ENCODE measurements around the gene RRN3.
"Not testable (repeated sequence)": the region's sequence is repeated elsewhere in the genome, so short reads cannot be mapped to it uniquely, and the experiment has no call there.

The RRN3 gene

DNA sequence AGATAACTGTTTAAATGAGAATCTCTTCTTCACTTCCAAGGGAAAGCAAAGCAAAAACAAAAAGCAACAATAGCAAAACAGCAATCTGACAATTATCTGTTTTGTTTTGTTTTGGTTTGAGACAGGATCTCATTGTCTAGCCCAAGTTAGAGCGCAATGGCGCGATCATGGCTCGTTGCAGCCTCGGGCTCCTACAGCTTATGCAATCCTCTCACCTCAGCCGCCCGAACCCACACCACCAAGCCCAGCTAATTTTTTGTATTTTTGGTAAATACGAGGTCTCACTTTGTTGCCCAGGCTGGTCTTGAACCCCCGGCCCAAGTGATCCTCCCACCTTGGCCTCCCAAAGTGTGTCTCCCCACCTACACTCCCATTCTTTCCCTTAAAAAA, 2.5 kb upstream of the RRN3 start:
- DNase-seq: not testable (repeated sequence)

DNA sequence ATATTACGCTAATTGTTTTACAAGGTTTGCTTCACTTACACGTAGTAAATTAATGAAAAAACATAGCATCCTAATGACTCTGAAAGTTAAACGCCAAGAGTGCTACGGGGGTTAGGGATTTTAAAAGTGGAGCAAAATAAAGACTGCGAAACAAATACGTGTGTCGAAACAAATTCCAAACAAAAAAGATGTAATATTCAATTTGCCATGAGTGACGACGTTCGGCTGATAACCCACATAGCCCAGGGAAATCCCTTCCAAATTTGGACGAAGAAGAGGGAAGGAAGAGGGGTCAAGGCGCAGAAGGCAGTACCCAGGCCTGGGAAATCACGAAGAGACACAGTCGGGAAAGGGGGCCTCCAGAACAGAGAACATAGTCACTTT, 509 bp downstream of the RRN3 start:
- not testable (repeated sequence) for DNase-seq

DNA sequence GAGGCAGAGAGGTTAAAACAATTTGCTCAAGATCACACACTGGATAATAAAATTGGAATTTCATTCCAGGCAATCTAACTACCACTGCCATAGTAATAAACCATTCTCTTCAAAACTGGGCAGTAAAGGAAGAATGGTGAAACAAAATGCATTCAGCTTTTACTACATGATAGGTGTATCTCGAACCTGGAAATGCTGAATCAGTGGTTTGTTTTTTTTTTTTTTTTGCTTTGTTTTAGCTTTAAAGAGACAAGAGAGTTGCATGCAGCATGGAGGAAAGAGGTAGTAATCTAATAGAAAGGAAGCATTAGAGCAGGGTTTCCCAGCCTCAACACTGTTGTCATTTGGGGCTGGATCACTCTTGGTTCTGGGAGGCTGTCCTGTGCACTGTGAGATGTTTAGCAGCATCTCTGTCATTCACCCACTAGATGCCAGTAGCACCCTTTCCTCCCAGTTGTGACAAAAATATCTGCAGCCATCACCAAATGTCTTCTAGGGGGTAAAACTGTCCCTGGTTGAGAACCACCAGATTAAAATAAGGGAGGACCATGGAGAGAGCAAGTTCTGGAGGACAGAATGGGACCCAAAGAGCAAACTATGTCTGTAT, 3.3 kb downstream of the RRN3 start:
- not testable (repeated sequence) for DNase-seq

DNA sequence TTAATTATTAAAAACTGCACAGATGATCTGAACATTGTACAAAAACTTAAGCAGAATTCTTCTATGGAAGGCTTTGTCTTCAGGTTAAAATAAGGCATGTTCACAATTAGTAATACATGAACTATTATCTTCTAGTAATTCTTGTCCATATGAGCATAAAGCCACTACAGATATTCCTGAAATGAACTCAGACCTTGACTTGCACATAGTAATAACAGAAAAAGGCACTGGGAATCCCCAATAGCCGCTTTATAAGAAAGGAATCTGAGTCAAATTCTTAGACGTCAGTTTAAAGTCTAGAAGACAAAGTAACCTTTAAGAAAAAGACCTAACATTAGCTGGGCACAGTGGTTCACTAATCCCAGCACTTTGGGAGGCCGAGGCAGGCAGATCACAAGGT, 11.3 kb downstream of the RRN3 start:
- not testable (repeated sequence) for DNase-seq

DNA sequence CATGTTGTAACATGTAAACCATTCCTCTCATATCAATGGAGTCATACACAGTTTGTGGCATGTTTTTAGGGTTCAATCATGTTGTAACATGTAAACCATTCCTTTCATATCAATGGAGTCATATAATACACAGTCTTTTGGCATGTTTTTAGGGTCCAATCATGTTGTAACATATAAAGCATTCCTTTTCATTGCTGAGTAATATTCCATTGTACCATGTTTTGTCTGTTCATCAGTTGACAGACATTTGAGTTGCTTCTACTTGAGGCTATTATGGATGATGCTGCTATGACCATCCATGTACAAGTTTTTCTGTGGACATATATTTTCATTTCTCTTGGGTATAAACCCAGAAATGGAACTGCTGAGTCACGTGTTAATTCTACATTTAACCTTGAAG, 13.2 kb downstream of the RRN3 start:
- not testable (repeated sequence) for DNase-seq

DNA sequence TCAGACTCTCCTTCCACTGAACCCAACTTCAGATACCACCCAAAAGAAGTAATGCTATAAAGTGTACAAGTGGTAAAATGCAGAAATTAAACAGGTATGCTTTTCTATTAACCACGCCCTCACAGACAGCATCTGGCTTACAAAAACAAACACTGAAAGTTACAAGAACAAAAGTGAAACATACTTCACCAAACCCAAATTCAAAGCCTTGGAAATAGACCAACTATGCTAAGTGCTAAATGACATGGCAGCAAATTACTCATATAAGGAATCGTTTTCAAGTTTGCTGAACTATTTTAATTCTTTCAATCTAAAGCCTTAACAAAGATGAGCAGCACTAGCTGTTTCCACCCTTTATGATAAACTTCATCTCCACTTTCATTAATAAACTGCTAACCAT, 17.9 kb downstream of the RRN3 start:
- DNase-seq: not testable (repeated sequence)

- no peak for DNase-seq
Measured at GRCh38 chr16:15073101-15073500, 21.0 kb downstream of the RRN3 start.

DNA sequence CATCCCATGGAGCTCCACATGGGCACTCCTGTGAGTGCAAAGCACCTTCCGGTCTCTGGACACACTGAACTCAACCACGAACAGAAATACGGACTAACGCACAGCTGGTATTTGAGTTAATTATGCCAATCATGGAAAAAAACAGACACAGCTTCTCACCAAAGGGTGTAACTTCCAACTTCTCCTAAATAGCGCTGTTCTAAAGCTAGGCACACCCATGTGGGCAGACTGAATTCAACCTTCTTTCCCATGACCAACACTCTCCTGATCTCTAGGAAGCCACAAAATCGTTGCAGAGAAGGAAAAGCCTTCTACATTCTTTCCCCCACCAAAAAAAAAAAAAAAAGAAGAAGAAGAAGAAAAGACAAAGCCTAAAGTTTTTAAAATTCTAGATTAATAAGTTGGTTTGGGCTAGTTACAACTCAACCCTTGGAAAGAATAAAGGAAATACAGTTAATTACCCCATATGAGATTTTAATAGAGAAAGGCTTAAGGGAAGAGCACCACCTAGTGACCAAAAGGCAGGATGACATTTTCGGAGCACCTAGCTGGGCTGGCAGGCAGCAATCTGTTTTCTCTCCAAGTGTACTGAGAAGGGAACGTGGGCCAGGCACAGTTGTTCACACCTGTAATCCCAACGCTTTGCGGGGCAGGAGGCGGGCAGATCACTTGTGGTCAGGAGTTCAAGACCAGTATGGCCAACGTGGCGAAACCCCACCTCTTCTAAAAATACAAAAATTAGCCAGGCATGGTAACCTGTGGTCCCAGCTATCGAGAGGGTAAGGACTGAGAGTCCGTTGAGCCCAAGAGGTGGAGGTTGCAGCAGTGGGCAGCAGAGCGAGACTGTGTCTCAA, 21.9 kb downstream of the RRN3 start:
- not testable (repeated sequence) for DNase-seq

- not testable (repeated sequence) for DNase-seq
Measured at GRCh38 chr16:15071013-15071412, 23.1 kb downstream of the RRN3 start.

DNA sequence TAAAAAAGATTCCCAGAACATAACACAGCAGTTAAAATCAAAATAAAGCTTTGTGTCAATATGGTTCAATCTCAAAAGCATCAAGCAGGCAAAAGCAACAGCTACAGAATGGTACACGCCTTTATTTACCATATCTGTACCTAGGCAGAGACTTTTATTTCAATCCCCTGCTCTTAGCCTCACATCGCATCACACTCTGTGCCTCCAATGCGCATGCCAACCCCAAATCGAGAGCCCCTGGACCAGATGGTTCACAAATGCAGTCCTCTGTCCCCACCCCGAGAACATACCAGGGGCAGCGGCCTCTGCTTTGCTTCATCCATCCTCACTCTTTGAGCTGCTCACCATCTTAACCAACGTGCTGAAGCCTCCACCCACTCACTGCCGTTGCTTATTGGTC, 27.4 kb downstream of the RRN3 start:
- DNase-seq: not testable (repeated sequence)

- not testable (repeated sequence) for DNase-seq
Measured at GRCh38 chr16:15065961-15066360, 28.1 kb downstream of the RRN3 start.

DNA sequence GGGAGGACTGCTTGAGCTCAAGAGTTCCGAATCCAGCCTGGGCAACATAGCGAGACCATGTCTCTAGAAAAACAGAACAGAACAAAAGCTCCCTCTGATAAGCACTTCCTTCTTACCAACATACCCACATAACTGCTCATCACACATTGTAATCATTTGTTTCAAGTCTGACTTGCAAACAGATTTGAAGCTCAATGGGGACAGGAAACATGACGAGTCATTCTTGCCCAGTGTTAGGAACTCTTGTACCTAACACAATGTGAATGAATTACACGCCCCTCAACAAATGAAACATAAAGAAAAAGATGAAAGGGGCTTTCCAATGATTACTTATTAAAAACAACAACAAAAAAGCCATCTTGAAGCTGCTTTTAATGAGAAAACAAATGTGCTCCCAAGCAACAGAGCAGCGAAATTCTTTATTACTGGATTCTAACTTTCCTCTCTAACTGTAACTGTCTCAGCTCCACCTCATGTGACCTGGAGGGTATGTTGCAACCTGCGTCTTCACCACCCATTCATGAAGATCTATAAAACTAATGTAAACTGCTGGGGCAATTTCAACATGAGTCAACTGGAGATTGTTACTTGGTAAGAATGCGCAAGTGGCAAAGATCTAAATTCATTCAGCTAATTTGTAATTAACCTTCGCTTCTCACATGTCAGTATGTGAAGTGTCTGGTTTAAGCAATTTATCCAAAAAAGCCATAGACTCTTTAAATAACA, 31.8 kb downstream of the RRN3 start:
- DNase-seq: not testable (repeated sequence)

- DNase-seq: no peak
Measured at GRCh38 chr16:15059324-15059723, 34.7 kb downstream of the RRN3 start.

GRCh38 chr16:15057681-15058417, 36.2 kb downstream of the RRN3 start:
- peak; percentile 50 for DNase-seq

DNA sequence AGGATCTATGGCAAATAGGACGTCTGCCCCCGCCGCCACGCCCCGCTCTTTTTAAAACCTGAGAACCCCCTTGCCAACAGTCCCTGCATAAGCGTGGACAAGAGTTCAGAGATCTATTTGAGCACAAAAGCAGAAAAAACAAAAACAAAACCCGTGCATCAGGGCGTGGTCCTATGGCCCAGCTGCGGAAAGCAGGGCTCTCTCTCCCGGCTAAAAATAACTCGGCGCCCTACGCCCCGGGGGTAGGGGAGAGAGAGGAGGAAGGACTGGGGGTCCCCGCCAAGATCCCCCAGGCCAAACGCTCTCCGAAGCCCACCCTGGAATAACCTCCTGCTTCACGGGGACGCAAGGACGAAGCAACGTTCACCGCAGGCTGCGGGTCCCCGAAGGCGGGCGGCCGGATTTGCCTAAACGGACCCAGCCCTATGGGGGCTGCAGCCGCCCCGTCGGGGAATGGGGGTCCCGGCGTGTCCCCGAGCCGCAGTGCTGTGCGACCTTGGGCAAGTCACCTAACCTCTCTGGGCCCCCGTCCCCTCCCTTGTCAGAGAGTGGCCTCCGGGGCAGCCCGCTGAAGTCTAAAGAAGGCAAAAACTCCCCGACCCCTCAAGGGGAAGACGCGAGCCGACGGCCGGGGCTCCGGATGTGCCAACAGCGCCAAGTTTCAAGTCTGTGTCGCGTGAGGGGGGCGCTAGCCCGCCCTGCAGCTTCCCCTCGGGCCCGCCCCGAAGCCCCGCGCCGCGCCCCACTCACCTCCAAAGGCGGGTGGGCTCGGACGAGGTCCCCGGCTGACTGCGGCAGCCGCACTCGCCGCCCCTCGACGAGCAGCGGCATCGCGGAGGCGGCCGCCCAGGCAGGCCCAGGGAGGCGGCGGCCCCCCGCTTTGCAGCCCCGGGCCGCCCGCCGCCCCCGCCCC, 38.7 kb downstream of the RRN3 start:
- no peak for DNase-seq

DNA sequence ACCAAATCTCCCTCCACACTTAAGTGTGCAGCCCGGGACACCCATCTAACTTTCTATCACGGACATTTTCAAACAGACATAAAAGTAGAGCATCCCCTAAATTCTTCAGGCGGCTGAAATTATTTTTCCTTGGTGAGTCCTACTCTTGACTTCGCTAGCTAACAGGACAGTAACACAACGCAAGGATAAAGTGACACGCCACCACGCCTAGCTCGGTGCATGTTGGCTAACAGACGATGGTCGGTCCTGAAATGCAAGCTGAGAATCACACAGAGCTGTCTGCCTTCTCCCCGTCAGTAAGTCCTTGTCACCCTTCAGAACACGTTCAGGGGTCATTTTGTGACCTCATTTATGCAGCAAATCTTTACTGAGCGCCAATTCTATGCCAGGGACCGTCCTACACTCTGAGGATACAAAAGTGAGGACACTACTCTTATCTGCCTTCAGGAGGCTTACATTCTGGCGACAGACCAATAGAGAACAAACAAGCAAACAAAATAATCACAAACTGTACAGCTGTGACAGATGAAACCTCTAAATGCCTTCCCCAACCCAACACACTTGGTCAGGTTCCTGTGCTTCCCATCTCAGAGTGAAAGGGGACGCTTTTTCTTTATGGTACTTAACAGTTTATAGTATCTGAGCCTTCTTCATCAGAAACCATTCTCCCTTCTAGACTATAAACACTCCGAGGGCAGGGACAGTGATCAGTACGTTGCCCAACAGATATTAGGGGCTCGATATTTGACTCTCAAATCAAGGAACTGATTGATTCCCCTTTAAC, 39.5 kb downstream of the RRN3 start:
- DNase-seq: no peak

DNA sequence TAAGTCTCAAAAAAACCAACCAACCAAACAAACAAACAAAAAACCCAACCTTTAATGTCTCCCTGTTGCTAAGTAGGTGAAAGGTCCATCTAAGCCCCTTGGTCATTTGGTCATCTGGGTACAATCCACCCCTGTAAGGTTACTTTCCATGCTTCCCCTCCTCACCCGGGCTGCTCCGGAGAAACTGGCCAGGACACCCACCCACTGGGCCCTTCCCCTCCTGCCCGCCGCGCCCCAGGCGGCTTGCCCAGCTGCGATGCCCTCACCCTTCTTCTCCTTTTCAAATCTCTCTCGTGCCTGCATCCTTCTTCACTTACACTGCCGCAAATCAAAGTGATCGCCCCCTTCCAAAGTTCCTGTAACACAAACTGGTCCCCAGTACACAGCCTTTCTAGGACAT, 40.2 kb downstream of the RRN3 start:
- no peak for DNase-seq

- no peak for DNase-seq
Measured at GRCh38 chr16:15052747-15053476, 41.2 kb downstream of the RRN3 start.

DNA sequence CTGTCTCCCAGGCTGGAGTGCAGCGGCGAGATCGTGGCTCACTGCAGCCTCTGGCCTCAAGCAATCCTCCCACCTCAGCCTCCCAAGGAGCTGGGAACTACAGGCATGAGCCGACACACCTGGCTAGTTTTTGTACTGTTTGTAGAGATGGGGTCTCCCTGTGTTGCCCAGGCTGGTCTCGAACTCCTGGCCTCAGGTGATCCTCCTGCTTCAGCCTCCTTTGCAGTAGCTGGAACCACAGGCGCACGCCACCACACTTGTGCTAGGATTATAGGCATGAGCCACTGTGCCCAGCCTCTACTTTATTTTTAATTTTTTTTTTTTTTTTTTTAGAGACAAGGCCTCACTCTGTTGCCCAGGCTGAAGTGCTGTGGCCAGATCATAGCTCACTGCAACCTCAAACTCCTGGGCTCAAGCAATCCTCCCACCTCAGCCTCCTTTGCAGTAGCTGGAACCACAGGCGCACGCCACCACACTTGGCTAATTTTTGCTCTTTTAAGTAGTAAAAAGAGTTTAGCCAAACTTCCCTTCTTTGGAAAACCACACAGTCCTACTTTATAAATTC, 42.6 kb downstream of the RRN3 start:
- no peak for DNase-seq

GRCh38 chr16:15050440-15050839, 43.6 kb downstream of the RRN3 start:
- DNase-seq: not testable (repeated sequence)
